Loucy (cell line): ENCODE data around the gene CD83.

Source experiments
- H2AFZ ChIP-seq: fragments of 200-600 bp; sonication (generic); 2 replicates; pipeline ENCODE4 v1.6.0; 2016; ENCODE audit warnings: antibody characterized with exemption, mild to moderate bottlenecking, low read length, moderate library complexity
- H3F3A ChIP-seq: fragments of 200-600 bp; 2 replicates; pipeline ENCODE4 v1.6.0; 2016; ENCODE audit warnings: antibody characterized with exemption, low read depth, mild to moderate bottlenecking
- H3K27me3 ChIP-seq: fragments of 200-600 bp; sonication (generic); 2 replicates; pipeline ENCODE4 v1.6.1; 2014; ENCODE audit warnings: low read length, mild to moderate bottlenecking; ENCODE audit not compliant: insufficient read depth, poor library complexity, severe bottlenecking
- H3K36me3 ChIP-seq: fragments of 200-600 bp; sonication (generic); 2 replicates; pipeline ENCODE4 v1.6.1; 2016; ENCODE audit warnings: low read length; ENCODE audit not compliant: insufficient read depth
- H3K4me1 ChIP-seq: fragments of 200-600 bp; sonication (generic); 2 replicates; pipeline ENCODE4 v1.5.1; 2014; ENCODE audit warnings: low read length, mild to moderate bottlenecking; ENCODE audit not compliant: insufficient read depth, poor library complexity, severe bottlenecking
- H3K4me2 ChIP-seq: fragments of 200-600 bp; sonication (generic); 2 replicates; pipeline ENCODE4 v1.6.0; 2014; ENCODE audit warnings: antibody characterized with exemption, low read length, low read depth, mild to moderate bottlenecking; ENCODE audit not compliant: poor library complexity, severe bottlenecking
- H3K4me3 ChIP-seq: fragments of 200-600 bp; sonication (generic); 2 replicates; pipeline ENCODE4 v1.5.1; 2014; ENCODE audit warnings: low read length, mild to moderate bottlenecking, mixed read lengths; ENCODE audit not compliant: poor library complexity, severe bottlenecking
- H3K79me2 ChIP-seq: fragments of 200-600 bp; sonication (generic); 2 replicates; pipeline ENCODE4 v1.6.1; 2014; ENCODE audit warnings: low read length; ENCODE audit not compliant: insufficient read depth
- H3K9ac ChIP-seq: fragments of 200-600 bp; sonication (generic); 2 replicates; pipeline ENCODE4 v1.6.0; 2014; ENCODE audit warnings: mild to moderate bottlenecking, low read depth, low read length, moderate library complexity; ENCODE audit not compliant: poor library complexity, severe bottlenecking
- H3K9me2 ChIP-seq: fragments of 200-600 bp; sonication (generic); replicated peaks from 2 replicates; pipeline ENCODE4 v1.6.1; 2016; ENCODE audit warnings: low read depth, low read length, mixed read lengths
- H3K9me3 ChIP-seq: fragments of 200-600 bp; sonication (generic); 2 replicates; pipeline ENCODE4 v1.6.1; 2014; ENCODE audit warnings: mild to moderate bottlenecking, antibody characterized with exemption, low read length, low read depth; ENCODE audit not compliant: insufficient read depth
- H4K20me1 ChIP-seq: fragments of 200-600 bp; sonication (generic); 2 replicates; pipeline ENCODE4 v1.6.0; 2014; ENCODE audit warnings: antibody characterized with exemption, low read length, mild to moderate bottlenecking; ENCODE audit not compliant: insufficient read depth, poor library complexity, severe bottlenecking
- CTCF ChIP-seq: fragments of 200-600 bp; sonication (generic); conservative IDR thresholded peaks from 2 replicates; pipeline ENCODE4 v1.5.1; 2014; ENCODE audit warnings: mild to moderate bottlenecking, antibody characterized with exemption, low read length
- EZH2phosphoT487 ChIP-seq: fragments of 200-600 bp; IDR thresholded peaks from 2 replicates; pipeline ENCODE4 v1.6.1; 2018; ENCODE audit warnings: antibody characterized with exemption, mild to moderate bottlenecking, moderate library complexity, borderline replicate concordance

The CD83 gene

GRCh38 chr6:14134211-14134910 is 16.8 kb downstream of the CD83 start:
- Histone ChIP-seq H3K36me3 (peaks cover 54% of the 10 kb centered on the region; the same call in 1 of the 2 replicates), H3K4me3 (no peak overlapping the region), H3K9me2 (no peaks in the 10 kb centered on the region), H3K4me2 (no peak overlapping the region), H3K9me3 (no peaks in the 10 kb centered on the region), H3K9ac (no peak overlapping the region), H3K79me2 (peaks cover 19% of the 10 kb centered on the region), H3K27me3 (no peaks in the 10 kb centered on the region), H4K20me1 (no peaks in the 10 kb centered on the region), H2AFZ (no peak overlapping the region), H3K4me1 (peaks cover 10% of the 10 kb centered on the region), H3F3A (no peaks in the 10 kb centered on the region)
- no peak for TF ChIP-seq EZH2phosphoT487
- TF ChIP-seq CTCF, result no peak

GRCh38 chr6:14135893-14136539 is 18.4 kb downstream of the CD83 start:
- H2AFZ ChIP-seq, result no peak overlapping the region
- no peaks in the 10 kb centered on the region for H3K27me3 ChIP-seq
- H3K79me2 ChIP-seq, result peaks cover 5% of the 10 kb centered on the region; the same call in 1 of the 2 replicates
- H3K36me3 ChIP-seq, result peaks cover 51% of the 10 kb centered on the region; the same call in 1 of the 2 replicates
- no peak overlapping the region for H3K9ac ChIP-seq
- H3K4me1 ChIP-seq, result no peaks in the 10 kb centered on the region
- no peak overlapping the region for H3K4me2 ChIP-seq
- H3K4me3 ChIP-seq, result no peak overlapping the region
- H3K9me3 ChIP-seq, result no peaks in the 10 kb centered on the region
- H4K20me1 ChIP-seq, result no peaks in the 10 kb centered on the region
- no peaks in the 10 kb centered on the region for H3F3A ChIP-seq
- no peaks in the 10 kb centered on the region for H3K9me2 ChIP-seq
- TF ChIP-seq CTCF, result no peak
- no peak for TF ChIP-seq EZH2phosphoT487

- H2AFZ ChIP-seq, result no peak overlapping the region
- H3K36me3 ChIP-seq, result peaks cover 26% of the 10 kb centered on the region; the same call in 1 of the 2 replicates
- no peaks in the 10 kb centered on the region for H3K27me3 ChIP-seq
- H3K4me1 ChIP-seq, result no peaks in the 10 kb centered on the region
- H3K9me2 ChIP-seq, result no peaks in the 10 kb centered on the region
- H3K4me2 ChIP-seq, result no peak overlapping the region
- no peaks in the 10 kb centered on the region for H3K79me2 ChIP-seq
- H3F3A ChIP-seq, result no peaks in the 10 kb centered on the region
- H3K9ac ChIP-seq, result no peak overlapping the region
- H3K4me3 ChIP-seq, result no peak overlapping the region
- H3K9me3 ChIP-seq, result no peaks in the 10 kb centered on the region
- TF ChIP-seq CTCF (no peak), EZH2phosphoT487 (no peak)
- no peaks in the 10 kb centered on the region for H4K20me1 ChIP-seq
Measured at GRCh38 chr6:14138701-14139215, 21.2 kb downstream of the CD83 start.
